Gastrocnemius medialis (tissue), 4 donors: Measurements from ENCODE around the gene LEP.

ENCODE experiments used
- POLR2A ChIP-seq, 2 donors: fragments of 450-650 bp; IDR thresholded peaks; one replicate each; pipeline ENCODE4 v1.6.1; 2017; ENCODE audit warnings: antibody characterized with exemption in 2 of 2, mild to moderate bottlenecking in 2 of 2, moderate library complexity in 2 of 2
- TF ChIP-seq, protein P1 (sequence below), 5 experiments: fragments of 450-650 bp in 3 of 5; fragments of 200-600 bp in 2 of 5; sonication (generic) in 2 of 5; IDR thresholded peaks in 4 of 5; conservative IDR thresholded peaks in 1 of 5; 1 replicate in 4 of 5; 2 replicates in 1 of 5; pipeline ENCODE4 v1.5.1; 2016 to 2019; ENCODE audit warnings: antibody characterized with exemption in 5 of 5, mild to moderate bottlenecking in 3 of 5, moderate library complexity in 3 of 5

DNA sequence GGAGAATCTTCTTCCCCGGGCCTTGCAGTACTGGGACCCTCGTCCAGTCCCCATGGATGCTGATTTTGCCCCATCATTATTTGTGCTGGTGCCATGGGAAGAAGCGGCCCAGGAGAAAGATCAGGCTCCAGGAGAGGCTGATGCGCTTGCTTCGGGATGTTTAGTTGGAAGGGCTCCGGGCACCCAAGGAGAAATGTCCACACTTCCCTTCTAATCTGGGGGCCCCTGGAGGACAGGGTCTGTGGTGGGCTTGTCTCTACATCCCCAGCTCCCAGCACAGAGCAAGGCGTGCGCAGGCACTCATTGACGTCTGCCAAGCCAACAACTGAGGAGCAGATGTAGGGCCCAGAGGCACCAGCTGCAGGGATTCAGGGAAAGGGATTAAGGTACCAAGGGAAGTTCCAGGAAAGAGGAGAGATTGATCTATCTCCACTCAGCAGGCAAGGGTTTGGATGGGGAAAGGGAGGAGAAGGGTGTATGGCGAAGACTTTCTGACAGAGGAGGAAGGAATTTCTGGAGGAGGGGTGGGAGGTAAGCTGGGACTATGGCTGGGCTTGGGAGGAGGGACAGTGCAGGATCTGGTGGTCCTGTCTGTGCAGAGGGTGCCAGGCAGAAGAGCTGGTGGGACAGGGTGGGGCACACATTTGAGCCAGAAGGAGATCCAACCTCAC, 38.7 kb upstream of the LEP start:
- TF ChIP-seq POLR2A (IDR thresholded peaks at IDR 0.05), result no peak
- TF ChIP-seq, protein P1, sequence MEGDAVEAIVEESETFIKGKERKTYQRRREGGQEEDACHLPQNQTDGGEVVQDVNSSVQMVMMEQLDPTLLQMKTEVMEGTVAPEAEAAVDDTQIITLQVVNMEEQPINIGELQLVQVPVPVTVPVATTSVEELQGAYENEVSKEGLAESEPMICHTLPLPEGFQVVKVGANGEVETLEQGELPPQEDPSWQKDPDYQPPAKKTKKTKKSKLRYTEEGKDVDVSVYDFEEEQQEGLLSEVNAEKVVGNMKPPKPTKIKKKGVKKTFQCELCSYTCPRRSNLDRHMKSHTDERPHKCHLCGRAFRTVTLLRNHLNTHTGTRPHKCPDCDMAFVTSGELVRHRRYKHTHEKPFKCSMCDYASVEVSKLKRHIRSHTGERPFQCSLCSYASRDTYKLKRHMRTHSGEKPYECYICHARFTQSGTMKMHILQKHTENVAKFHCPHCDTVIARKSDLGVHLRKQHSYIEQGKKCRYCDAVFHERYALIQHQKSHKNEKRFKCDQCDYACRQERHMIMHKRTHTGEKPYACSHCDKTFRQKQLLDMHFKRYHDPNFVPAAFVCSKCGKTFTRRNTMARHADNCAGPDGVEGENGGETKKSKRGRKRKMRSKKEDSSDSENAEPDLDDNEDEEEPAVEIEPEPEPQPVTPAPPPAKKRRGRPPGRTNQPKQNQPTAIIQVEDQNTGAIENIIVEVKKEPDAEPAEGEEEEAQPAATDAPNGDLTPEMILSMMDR (IDR thresholded peaks at IDR 0.05 in 4 of 5, conservative IDR thresholded peaks at IDR 0.05 in 1 of 5), result no peak
